Measurements from ENCODE around the gene FLNB.

DNA sequence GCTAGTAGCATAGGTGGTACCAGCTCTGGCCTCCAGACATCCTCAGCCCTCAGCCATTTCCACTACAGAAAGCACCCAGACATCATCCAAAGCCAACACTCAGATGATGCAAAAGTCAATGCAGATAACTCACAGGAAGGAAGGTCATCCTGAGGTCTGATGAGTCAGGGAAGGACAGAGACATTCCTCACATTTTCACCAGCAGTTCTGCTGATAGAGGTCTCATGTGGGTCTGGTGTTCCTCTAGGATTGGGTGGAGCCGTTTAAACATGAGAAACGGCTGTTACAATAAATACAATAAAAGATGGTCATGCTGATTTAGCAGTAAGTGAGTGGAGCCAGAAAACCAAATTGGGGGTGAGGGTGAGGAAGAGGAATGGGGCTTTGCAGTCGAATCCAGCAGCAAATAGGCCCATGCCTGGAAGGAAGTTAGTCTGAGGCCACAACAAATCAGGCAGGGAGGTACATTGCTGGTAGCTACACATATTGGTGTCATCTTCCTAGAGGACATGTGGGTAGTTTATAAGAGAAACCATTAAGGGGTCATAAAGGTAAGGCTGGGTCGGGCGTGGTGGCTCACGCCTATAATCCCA, 33.3 kb upstream of the FLNB start:
- TF ChIP-seq EZH2 (IDR thresholded peaks at IDR 0.05; ENCODE audit: insufficient read depth, poor library complexity, severe bottlenecking) (no peak), EZH2phosphoT487 (IDR thresholded peaks at IDR 0.05; ENCODE audit: insufficient read depth, low read depth) (no peak)

Measured in GM23248 (cell line).